ENCODE results near the gene SCO1.
"Not testable (repeated sequence)": the region's sequence is repeated elsewhere in the genome, so short reads cannot be mapped to it uniquely, and the experiment has no call there.

SCO1 gene

DNA sequence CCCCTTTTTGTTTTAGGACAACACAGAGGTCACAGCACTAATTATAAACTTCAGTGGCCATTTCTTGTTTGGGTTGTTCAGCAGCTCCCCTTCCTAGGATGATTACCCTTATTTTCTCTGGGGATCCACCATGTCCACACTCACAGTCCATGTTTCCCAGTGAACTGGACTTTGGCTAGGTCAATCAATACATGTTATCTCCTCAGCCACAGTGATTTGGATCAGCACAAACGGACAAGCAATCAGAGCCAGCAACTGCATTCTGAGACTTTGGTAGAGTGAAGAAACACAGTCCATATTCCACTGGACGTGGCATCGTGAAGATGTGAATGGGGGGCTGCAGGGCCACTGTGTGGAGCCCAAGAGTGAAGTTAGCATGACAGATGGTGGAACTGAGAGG, 27.9 kb upstream of the SCO1 start:
- no peak for DNase-seq

DNA sequence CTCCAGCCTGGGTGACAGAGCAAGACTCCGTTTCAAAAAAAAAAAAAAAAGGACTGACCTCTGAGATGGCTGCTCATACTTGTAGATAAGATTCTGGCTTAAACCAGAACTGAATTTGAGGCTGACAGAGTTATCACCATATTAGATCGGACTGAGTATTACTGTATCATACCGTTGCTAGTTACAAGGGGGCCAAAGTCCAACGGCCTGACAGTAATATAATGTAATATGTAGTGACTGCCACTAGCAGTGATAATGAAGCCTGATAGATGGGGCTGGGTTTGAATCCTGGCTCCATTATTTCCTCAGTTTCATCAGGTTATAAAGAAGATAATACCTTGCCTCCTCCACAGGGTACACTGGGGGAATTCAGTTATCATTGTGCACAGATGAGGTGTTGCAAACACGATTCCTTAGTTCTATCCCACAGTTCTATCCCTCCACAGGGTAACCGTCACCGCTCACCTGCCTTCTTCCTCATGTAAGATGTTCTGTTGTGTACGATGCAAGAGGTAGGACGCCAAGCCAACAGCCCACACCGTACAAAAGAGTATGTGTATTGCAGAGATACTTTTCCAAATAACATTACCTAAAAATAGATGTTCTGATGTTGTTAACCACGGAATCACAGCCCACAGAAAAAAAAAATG, 27.3 kb upstream of the SCO1 start:
- no peak for DNase-seq

DNA sequence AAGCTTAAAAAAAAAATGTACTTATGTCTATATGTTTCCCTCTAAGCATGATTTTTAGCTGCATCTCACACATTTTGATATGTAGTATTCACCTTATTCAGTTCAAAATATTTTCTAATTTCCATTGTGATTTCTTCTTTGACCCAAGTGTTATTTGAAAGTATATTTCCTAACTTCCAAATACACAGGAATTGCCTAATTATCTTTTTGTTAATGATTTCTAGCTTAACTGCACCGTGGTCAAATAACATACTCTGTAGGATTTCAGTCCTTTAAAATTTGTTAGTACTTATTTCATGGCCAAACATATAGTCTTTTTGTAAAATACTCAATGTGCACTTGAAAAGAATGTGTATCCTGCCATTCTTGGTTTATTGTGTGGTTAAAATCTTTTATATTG, 21.2 kb upstream of the SCO1 start:
- no peak for DNase-seq

DNA sequence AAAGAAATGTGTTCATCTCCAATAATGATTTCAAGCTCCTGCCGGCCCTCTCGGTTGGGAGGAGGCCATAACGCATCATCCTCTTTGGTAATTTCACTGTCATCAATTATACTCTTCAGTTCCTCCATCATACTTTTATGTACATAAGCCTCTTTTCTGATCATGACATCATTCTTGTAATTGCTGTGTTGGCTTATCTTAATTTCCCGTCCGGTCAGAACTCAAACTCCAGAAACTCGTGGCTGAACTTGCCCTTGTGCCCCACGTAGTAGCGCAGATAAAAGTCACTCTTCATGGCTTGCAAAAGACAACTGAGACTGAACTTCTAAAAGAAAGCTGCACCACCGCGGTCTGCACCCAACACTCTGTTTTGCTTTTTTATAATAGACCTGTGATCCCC, 18.9 kb upstream of the SCO1 start:
- DNase-seq: no peak

DNA sequence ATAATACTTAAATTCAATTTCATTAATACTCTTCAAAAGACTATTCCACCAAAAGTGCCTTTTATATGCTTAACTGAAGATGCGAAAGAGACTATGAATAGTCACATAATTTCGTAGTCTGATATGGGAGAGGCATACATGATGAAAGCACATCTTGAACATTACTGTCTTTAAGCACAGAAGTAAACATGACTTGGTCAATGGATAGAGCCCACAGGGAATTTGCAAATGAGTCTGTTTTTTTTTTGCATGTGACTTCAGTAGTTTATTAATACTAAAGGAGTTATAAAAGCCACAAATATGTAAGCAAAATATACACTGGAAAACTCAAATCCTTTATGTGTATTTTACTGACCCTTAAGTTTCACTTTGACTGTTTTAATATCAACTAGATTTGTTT, 16.0 kb upstream of the SCO1 start:
- no peak for DNase-seq

DNA sequence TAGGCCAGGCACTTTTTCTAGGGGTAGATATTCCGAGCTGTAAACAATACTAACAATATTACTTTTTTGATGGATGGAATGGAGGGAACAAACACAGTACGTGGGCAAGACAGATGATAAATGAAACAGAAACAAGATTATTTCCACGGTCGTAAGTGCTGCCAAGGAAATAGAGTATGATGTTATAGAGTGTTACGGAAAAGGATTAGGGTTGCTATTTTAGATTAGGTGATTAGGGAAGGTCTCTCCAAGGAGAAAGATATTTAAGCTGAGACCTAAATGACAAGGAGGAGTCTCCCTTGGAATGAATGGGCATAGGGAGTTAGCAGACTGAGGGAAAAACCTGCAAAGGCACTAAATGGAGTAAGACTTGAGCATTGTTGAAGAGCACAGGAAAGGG, 8.4 kb upstream of the SCO1 start:
- no peak for DNase-seq

DNA sequence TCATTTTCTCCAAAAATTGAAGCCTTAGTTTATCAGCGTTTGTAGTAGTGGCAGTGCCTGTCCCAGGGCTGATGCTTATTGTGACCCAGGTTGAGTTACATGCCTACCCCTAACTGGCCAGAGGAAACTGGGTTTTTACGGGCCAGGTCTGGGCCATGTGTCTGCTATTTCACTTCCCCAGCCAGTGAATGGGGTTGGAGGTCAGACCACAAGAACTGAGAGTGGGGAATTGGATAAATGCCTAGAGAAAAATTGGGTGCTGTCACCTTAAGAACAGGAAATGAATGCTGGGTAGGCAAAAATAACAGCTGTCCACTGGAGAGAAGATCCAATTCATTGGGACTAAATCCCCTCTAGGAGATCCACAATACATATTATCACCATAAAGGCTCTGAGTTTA, 5.2 kb upstream of the SCO1 start:
- peak; percentile 10 for DNase-seq

DNA sequence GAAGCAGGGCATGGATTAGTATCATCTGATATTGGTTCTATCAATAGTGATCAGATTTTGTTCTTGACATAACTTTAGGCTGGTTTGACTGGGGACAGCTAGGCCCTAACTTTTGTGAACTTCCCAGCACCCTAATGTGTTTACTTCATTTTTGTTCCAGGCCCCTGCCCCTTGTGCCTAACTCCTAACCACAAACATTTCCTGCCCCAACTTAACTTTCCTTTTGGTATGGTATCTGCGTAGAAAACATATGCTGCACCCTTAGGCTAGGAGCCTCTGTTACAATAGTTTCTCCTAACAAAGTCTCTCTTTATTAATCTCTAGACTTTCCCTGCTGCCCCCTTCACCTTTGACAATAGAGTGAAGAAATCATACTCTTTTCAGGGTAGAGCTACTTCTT, 2.5 kb upstream of the SCO1 start:
- no peak for DNase-seq

DNA sequence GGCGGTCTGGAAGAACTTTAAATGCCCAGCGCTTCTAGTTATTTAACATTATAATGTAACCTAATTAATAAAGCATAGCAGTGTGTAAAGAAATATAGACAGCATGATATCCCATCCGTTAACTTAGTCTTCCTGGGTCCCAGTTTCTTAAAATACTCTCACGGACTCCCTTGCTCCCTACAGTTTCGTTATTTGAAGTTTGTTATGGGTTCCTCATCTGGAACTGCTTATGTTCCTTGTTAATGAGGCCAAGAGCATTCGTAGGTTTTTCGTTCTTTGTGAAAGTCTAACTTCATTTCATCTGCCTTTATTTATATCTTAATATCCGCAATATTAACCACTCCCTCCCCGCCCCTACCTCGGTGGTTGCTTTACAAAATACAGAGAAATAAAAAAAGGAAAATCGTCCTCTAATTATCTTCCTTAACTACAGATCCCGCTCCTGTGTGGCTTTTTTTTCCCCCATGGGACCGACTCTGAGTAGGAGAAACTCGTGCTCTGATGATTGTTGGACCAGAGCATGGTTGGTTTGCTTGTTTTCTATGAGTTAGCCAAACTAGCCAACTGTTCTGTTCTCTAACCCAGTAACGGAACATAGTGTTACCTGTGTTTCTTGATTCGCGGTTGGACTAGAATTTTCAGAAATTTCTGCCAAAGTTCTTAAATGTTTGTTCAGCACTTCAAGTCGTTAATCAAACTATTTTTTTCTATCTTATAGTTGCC, 924 bp upstream of the SCO1 start:
- DNase-seq: peak; percentile 22

DNA sequence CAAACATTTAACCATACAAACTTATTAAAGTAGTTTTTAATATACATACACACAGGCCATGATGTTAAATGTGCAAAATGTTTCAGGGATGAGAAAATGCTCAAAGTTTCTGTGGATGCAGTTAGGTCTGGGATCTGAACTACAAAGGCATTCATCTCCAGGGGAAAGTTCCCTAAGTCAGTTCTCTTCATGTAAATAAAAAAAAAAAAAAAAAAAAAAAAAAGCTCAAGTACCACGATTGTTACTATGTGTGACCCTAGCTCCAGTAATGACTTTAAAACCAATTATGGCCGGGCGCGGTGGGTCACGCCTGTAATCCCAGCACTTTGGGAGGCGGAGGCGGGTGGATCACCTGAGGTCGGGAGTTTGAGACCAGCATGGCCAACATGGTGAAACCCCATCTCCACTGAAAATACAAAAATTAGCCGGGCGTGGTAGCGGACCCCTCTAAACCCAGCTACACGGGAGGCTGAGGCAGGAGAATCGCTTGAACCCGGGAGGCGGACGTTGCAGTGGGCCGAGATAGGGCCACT, 1.4 kb downstream of the SCO1 start:
- DNase-seq: not testable (repeated sequence)

DNA sequence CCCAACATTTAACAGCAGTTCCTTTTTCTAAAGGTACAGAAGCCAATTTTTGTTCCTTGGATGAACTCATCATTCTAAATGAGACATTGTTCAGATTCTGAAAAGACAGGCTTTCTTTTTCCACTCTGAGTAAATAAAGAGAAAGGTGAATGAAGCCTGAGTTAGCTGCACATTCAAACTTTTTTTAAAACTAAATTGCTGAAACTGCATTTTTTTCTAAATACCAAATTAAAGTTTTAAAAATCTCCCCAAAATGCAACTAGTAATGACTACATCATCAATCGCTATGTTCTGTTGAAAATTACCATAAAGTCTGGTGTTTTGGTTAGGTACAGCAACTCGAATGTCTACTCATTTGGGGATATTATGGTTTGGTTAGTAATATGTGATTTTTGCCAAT, 9.8 kb downstream of the SCO1 start:
- DNase-seq: no peak

DNA sequence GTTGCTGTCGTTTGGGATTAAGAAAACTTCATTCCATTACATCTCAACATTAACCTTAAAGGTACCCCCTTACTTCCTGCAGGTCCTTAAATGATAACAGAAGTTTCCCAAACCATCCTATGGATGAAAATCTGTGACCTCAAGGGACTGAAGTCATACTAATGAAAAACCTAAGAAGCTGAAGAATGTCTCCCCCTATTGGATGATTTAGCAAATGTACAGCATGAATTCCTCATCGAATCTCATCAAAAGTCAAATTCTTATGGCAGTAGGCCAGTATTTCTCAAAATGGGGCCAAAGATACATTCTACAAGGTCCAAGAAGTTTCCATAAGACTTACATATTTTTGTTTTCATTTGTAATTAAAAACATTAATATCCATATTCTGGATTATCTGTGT, 13.5 kb downstream of the SCO1 start:
- DNase-seq: peak; percentile 42

DNA sequence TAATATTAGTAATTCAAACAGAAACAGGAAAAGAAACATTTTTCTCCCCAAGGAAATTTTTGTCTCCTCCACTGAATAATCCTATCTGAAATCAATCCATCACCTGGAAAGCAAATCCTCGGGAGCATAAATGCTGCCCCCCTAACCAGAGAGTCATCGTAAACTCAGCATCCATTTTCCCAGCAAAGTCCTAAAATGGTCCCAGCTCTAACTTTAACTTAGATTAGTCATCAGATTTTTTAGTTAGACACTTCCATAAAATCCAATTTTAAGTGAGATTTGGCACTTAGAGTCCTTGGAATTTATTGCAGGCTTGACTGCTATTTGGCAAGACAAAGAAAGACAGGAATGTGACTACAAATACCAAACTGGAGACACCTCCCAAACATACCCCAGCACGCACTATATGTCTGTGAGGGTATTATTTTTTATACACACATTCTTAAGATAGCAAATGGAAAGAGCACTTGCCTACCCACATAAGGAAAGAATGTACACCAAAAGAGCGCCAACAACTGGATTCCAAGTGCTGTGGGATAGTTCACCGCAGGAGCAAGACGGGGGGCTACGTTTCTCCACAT, 15.4 kb downstream of the SCO1 start:
- DNase-seq: peak; percentile 93

DNA sequence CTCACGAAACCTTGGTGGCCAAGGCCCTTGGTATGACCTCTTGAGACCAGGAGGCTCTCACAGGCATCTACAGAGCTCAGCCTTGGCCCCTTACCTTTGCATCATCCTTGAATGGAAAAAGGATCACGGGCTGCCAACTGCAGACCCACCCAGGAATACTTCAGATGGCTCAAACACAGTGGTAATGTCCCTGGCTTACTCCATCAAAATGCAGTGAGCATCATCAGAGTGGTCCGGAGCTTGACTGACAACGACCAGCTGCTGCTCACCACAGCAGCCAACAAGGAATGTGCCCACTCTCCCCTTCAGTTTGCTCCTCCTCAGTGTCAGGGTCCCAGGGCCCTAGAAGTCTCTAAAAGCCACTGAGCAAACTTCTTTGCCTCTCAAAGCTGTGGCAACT, 22.6 kb downstream of the SCO1 start:
- DNase-seq: no peak

DNA sequence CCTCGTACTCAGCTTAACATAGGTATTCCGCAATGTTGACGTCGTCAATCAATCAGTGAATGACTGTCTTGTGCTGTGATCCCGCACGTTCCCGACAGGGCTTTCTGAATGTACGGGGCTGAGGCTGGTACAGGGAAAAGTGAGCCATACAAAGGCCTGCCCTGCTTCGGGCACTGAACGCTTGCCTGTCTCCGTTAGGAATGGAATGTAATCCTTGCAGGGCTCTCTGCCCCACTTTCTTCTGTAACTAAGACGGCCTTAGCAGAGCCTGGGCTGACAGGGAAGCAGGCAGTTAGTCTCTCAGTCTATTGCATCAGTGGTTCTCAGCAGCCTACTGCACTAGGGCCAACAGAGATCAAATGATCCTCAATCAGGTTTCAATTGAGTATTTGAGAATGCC, 24.0 kb downstream of the SCO1 start:
- DNase-seq: no peak

DNA sequence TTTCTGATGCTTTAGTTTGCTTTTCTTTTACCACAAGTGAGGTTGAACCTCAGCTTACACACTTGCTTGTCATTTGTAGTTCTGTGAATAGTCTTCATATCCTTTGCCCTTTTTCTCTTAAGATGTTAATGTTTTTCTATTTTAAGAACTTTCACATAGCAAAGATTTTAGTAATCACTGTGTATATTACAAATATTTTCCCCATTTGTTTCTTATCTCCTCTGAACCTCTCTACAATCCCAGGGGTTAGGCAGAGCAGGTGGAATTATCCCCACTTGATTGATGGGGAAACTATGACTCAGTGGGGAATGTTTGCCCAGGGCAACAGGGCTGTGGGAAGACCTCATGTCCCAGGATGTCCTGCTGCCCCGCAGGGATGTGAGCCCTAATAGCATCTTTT, 28.6 kb downstream of the SCO1 start:
- peak; percentile 42 for DNase-seq

DNA sequence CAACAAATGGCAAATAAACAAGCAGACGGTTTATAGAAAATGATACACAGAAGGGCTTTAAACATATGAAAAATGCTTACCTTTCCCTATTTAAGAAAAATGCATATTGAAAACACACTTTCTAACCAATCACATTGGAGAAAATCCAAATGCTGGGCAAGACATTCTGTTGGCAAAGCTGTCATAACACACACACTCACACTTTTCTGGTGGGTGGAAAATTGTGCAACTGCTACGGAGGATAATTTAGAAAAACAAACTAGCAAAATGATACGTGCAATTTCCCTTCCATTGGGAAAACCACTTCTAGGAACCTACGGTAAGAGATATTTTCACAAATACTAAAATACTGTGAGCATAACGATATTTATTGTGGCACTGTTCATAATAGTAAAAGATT, 30.4 kb downstream of the SCO1 start:
- DNase-seq: no peak

DNA sequence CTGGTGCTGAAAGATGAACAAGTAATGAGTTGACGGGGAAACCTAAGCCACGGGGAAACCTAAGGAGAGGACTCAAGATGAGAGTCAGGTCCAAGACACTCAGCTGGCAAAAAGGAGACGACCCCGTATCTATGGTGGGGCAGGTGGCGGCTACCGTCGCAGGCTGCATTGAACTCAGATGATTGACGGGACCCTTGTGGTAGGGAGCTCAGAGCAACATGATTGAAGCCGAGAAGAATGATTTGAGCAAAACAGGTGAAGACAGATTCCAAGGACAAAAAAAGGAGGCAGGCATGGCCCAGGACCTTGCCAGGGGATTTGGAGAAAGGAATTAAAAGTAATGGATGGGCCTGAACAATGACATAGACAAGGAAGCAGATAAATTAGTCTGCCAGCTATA, 32.8 kb downstream of the SCO1 start:
- no peak for DNase-seq

DNA sequence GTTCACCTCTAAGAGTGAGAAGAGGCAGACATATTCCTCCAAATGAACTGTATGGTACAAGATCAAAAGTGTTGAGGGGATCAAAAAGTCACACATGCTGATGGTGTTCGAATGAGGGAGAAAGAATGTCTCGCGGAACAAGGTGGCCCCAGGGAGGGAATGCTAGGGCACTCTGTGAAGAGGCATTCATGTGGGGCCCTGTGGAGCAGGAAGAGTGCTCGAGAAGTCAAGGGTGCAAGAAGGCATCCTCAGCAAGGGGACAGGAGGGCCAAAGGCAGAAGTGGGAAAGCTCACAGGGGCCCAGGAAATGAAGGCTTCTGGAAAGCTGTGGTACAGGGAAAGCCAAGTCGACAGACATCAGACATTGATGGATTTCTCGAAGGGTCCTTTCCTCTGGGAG, 34.1 kb downstream of the SCO1 start:
- no peak for DNase-seq

DNA sequence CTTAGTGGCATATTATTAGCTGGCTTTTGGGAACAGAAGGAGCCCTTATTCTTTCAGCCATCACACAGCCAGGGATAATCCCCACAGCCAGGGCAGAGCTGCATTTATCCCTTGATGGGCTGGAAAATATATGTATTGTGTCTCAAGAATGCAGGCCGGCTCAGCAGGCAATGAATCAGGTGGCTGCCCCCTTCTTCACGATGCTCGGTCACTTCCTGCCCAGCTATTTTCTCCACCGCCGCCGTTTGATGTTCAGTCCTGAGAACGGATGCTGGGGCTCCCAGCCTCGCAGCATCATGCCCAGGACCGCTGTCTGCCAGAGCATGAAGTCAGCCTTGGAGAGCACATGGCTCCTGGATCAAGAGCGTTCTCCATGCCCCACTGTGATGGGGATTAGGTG, 35.9 kb downstream of the SCO1 start:
- DNase-seq: peak; percentile 13

DNA sequence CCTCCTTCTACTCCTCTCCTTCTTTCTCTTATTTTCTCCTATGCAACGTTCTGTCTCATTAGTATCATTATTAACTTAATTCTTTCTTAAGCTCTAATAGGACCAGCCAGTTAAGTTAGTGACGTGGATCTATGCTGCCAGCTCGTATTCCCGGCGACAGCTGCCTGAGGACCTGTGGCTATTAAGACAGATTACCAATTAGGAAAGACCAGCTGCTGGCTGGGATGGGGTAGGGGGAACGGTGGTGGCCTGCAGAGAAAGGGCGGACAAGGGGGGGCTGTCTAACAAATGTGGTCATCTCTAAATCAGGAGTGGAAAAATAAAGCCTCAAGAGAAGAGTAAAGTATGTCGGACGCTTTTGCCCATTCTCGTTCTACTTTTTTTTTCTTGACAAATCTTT, 39.5 kb downstream of the SCO1 start:
- no peak for DNase-seq

DNA sequence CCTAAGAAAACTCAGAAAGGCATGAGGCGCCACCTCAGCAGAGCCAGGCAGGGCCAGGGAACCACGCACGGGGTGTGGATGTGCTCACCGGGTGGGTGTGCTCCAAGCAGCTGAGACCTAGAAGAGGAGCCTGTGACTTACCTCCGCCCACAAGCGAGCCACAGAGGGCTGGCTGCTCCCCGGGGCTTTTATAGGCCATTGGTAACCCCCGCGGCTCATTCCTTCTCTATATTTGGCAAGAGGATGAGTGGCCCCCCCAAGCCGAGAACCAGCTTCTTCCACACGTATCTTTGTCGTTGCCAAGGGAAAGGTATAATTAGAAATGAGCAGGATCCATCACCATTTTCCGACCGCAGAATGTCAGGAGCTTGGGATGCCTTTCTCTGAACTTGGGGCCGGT, 40.2 kb downstream of the SCO1 start, which contains the start of gene MYH3:
MYH3 (minus strand) TSS at position 162 of the 400 bp plus-strand sequence. CDS start 2,245 bp downstream, outside the sequence.
- DNase-seq: no peak

DNA sequence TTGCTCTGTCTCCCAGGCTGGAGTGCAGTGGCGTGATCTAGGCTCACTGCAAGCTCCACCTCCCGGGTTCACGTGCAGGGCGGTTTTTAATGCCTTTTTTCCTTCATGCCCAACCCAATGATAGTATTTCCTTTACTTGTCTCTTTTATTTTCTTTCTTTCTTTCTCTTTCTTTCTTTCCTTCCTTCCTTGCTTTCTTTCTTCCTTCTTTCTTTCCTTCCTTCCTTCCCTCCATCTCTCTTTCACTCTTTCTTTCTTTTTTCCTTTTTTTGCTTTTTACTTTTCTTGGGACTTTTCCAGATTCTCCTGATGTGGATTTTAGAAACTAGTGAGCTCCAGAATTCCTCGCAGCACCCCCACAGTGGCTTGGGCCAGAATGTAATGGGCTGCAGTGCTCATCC, 43.3 kb downstream of the SCO1 start:
- no peak for DNase-seq

Measured in fibroblast of skin of abdomen (primary cell).